Brain microvascular endothelial cell (primary cell): Measurements from ENCODE around the gene PAQR7.

Experiments
- DNase-seq: peaks from one replicate; pipeline ENCODE4 v3.0.0-alpha.2; 2020
- H3K27ac ChIP-seq: fragments of 250-450 bp; sonication (Bioruptor Pico); 2 replicates; pipeline ENCODE4 v1.5.1; 2020; ENCODE audit warnings: mild to moderate bottlenecking, moderate library complexity
- H3K27me3 ChIP-seq: fragments of 250-450 bp; sonication (Bioruptor Pico); replicated peaks from 2 replicates; pipeline ENCODE4 v1.5.1; 2020; ENCODE audit warnings: mild to moderate bottlenecking
- H3K36me3 ChIP-seq: fragments of 250-450 bp; sonication (Bioruptor Pico); replicated peaks from 2 replicates; pipeline ENCODE4 v1.5.1; 2020; ENCODE audit warnings: mild to moderate bottlenecking
- H3K4me3 ChIP-seq: 2 replicates; pipeline ENCODE4 v1.5.1; 2011; ENCODE audit warnings: low read depth, mild to moderate bottlenecking, control low read depth, low read length, moderate library complexity
- in situ Hi-C: cut with HindIII; loops from 2 replicates; pipeline ENCODE4 v1.10.0; 2017; ENCODE audit warnings: low sequenced_read_pairs, low pct_ligation_motif_present
- TF ChIP-seq, protein P1 (sequence below): IDR thresholded peaks from 2 replicates; pipeline ENCODE4 v1.5.1; 2011; ENCODE audit warnings: low read depth, mild to moderate bottlenecking, moderate library complexity, low read length, control low read depth, inconsistent platforms; ENCODE audit errors: missing control alignments

PAQR7 gene

GRCh38 chr1:25899792-25900191 is 24.3 kb upstream of the PAQR7 start:
- Histone ChIP-seq H3K27me3 (no peaks in the 10 kb centered on the region), H3K36me3 (peaks cover 13% of the 10 kb centered on the region), H3K27ac (no peak overlapping the region), H3K4me3 (no peak overlapping the region)
- in situ Hi-C loops = loop anchor here (10.0 kb wide), 1 partner anchor 95 kb away; the partner anchor contains the start of gene PAFAH2
- TF ChIP-seq, protein P1, sequence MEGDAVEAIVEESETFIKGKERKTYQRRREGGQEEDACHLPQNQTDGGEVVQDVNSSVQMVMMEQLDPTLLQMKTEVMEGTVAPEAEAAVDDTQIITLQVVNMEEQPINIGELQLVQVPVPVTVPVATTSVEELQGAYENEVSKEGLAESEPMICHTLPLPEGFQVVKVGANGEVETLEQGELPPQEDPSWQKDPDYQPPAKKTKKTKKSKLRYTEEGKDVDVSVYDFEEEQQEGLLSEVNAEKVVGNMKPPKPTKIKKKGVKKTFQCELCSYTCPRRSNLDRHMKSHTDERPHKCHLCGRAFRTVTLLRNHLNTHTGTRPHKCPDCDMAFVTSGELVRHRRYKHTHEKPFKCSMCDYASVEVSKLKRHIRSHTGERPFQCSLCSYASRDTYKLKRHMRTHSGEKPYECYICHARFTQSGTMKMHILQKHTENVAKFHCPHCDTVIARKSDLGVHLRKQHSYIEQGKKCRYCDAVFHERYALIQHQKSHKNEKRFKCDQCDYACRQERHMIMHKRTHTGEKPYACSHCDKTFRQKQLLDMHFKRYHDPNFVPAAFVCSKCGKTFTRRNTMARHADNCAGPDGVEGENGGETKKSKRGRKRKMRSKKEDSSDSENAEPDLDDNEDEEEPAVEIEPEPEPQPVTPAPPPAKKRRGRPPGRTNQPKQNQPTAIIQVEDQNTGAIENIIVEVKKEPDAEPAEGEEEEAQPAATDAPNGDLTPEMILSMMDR = no peak
- DNase-seq = no peak

DNA sequence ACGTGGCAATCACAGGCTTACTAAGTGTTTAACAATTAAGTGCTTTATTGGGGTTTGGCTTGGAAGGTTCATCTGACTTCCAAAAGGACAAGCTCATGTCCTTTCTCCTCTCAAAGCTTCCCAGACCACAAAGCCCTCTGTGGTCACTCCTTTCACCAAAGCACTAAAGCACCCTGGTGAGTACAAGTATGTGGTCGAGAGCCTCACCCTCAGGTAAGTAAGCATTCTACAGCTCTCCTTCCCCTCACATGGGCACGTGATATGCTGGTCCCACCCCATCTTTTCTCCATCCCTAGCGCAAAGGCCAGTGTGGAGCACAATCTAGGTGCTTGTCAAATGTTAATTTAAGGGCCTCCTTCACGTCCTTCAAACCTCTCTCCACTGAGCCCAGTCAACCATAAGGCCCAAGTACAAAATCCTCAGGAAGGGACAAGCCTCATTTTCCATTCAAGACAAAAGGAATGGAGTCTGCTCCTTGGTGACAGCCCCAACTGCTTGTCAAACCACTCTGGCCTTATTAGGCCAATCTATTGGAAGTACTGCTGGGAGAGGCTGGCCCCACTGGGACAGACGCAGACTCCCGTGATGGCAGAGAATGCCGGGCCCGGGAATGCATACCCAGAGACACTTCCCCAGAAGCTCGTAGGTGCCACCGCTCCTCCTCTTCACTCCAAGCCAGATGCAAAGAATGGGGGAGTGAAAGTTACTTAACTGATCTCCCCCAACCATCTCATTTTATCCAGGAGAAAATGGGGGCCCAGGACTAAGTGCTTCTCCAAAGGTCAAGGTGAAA is 22.9 kb upstream of the PAQR7 start:
- no peak for DNase-seq
- TF ChIP-seq, protein P1 = no peak

DNA sequence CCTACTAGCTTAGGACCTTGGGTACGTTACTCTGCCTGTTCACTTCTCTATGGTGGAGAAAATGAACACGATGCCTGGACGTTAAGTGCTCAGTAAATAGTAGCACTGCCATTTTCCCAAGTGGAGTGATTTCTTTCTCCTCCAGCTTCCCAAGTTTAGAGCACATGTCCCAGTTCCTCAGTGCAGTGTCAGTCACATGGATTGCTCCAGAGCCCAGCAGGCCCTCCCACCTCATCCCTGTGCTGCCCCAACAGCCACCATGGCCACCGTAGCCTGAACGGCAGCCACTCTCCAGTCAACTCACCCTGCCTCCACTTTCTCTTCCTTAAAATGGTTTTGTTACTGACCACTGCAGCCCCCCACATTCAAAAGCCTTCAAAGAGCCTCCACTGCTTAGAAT is 22.2 kb upstream of the PAQR7 start:
- in situ Hi-C loops = loop anchor here (10.0 kb wide), 1 partner anchor 97 kb away; the partner anchor contains the start of gene PAFAH2
- TF ChIP-seq, protein P1 = no peak
- no peak for DNase-seq
- Histone ChIP-seq H3K27ac (no peak overlapping the region), H3K36me3 (peaks cover 13% of the 10 kb centered on the region), H3K27me3 (no peaks in the 10 kb centered on the region), H3K4me3 (no peak overlapping the region)

More for the DNA sequence above, 22.9 kb upstream of the PAQR7 start:
- in situ Hi-C loops = loop anchor here (10.0 kb wide), 1 partner anchor 96 kb away; the partner anchor contains the start of gene PAFAH2
- peaks cover 13% of the 10 kb centered on the region for H3K36me3 ChIP-seq
- H3K27me3 ChIP-seq = no peaks in the 10 kb centered on the region
- H3K4me3 ChIP-seq = no peak overlapping the region
- no peak overlapping the region for H3K27ac ChIP-seq

DNA sequence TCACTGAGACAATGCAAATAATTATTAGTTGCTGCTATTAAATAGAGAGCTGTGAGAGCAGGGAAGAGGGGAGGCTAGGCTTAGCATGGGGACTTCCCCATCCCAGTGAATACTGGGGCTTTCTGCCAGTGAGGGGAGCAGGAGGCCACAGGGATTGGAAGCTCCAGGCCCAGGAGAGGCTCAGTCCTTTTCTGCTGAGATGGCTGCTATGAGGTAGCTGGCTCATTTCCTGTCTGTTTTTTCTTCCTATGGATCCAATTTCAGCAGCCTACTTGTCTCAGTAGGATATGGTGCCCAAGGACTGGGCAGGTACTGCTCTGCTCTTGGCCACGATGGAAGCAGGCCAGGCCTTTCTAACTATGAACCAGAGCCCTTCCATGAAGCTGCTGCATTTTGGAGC is 20.8 kb upstream of the PAQR7 start:
- Histone ChIP-seq H3K36me3 (peaks cover 7% of the 10 kb centered on the region), H3K27ac (no peak overlapping the region), H3K4me3 (no peak overlapping the region), H3K27me3 (no peaks in the 10 kb centered on the region)
- in situ Hi-C loops = loop anchor here (10.0 kb wide), 1 partner anchor 99 kb away; the partner anchor contains the start of gene PAFAH2
- TF ChIP-seq, protein P1 = no peak
- peak; percentile 16 for DNase-seq

GRCh38 chr1:25895365-25895990 is 20.0 kb upstream of the PAQR7 start:
- peaks cover 4% of the 10 kb centered on the region for H3K36me3 ChIP-seq
- H3K4me3 ChIP-seq = no peak overlapping the region
- H3K27ac ChIP-seq = no peak overlapping the region
- DNase-seq = peak; percentile 90
- TF ChIP-seq, protein P1 = peak; percentile 99
- in situ Hi-C loops = loop anchor here (10.0 kb wide), 1 partner anchor 99 kb away; the partner anchor contains the start of gene PAFAH2
- H3K27me3 ChIP-seq = no peaks in the 10 kb centered on the region
